ENCODE data around the gene COQ9. TPM values are rescaled to one million over a fixed set of nuclear protein-coding genes. Genes with fewer than 3 reads are reported as not detected.
A peak's percentile ranks its signal among the peaks of the same experiment; 100 is the strongest.

The COQ9 gene
- total RNA-seq, 1 donor from 2014 or later, result 37.8 TPM

DNA sequence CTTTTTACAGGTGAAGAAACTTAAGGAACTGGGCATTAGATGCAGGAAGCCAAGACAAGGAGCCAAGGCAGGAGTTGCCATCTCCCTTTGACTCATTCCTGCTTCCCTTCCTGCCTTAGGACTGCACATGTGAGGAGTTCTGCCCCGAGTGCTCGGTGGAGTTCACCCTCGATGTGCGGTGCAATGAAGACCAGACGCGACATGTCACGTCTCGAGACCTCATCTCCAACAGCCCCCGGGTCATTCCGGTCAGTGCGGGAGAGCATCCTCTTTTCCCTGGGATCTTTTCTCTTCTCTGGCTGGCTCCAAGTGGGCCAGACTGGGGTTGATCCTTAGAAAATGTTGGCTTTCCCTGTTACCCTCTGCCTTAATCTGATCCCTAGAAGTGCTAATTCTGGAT, 21.8 kb downstream of the COQ9 start:
- Mint-ChIP-seq H3K4me1 (ENCODE audit: unreplicated experiment) (peaks cover 12% of the 10 kb centered on the region), H3K36me3 (ENCODE audit: unreplicated experiment) (peaks cover 42% of the 10 kb centered on the region), H3K4me3 (ENCODE audit: unreplicated experiment) (no peak overlapping the region), H3K27me3 (ENCODE audit: unreplicated experiment) (no peaks in the 10 kb centered on the region), H3K9me3 (ENCODE audit: unreplicated experiment) (no peaks in the 10 kb centered on the region), H3K27ac (ENCODE audit: unreplicated experiment) (no peak overlapping the region)
- DNase-seq (ENCODE audit: extremely low spot score, unreplicated experiment), result no peak
- TF ChIP-seq, protein P1, sequence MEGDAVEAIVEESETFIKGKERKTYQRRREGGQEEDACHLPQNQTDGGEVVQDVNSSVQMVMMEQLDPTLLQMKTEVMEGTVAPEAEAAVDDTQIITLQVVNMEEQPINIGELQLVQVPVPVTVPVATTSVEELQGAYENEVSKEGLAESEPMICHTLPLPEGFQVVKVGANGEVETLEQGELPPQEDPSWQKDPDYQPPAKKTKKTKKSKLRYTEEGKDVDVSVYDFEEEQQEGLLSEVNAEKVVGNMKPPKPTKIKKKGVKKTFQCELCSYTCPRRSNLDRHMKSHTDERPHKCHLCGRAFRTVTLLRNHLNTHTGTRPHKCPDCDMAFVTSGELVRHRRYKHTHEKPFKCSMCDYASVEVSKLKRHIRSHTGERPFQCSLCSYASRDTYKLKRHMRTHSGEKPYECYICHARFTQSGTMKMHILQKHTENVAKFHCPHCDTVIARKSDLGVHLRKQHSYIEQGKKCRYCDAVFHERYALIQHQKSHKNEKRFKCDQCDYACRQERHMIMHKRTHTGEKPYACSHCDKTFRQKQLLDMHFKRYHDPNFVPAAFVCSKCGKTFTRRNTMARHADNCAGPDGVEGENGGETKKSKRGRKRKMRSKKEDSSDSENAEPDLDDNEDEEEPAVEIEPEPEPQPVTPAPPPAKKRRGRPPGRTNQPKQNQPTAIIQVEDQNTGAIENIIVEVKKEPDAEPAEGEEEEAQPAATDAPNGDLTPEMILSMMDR (IDR thresholded peaks at IDR 0.05), result no peak

DNA sequence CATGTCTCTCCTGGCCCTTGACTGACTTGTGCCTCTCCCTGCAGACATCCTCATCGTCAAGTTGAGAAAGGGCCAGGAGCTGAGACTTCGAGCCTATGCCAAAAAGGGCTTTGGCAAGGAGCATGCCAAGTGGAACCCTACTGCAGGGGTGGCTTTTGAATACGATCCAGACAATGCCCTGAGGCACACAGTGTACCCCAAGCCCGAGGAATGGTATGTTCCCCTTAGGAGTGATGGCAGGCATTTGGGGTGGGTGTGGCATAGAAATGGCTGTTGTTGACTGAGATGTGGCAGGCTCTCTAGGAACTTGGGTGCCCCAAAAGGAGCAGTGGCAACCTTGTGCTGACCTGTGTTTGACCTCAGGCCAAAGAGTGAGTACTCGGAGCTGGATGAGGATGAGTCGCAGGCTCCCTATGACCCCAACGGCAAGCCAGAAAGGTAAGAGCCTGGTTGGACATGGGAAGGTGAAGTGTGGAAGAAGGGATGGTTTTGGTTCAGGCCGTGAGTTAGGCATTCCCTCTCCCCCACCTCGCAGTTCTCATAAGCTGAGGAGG, 22.7 kb downstream of the COQ9 start:
- Mint-ChIP-seq H3K9me3 (ENCODE audit: unreplicated experiment) (no peaks in the 10 kb centered on the region), H3K4me3 (ENCODE audit: unreplicated experiment) (no peak overlapping the region), H3K27me3 (ENCODE audit: unreplicated experiment) (no peaks in the 10 kb centered on the region), H3K36me3 (ENCODE audit: unreplicated experiment) (peaks cover 34% of the 10 kb centered on the region), H3K27ac (ENCODE audit: unreplicated experiment) (no peak overlapping the region), H3K4me1 (ENCODE audit: unreplicated experiment) (peaks cover 10% of the 10 kb centered on the region)
- TF ChIP-seq, protein P1 (IDR thresholded peaks at IDR 0.05), result no peak
- DNase-seq (ENCODE audit: extremely low spot score, unreplicated experiment), result no peak

DNA sequence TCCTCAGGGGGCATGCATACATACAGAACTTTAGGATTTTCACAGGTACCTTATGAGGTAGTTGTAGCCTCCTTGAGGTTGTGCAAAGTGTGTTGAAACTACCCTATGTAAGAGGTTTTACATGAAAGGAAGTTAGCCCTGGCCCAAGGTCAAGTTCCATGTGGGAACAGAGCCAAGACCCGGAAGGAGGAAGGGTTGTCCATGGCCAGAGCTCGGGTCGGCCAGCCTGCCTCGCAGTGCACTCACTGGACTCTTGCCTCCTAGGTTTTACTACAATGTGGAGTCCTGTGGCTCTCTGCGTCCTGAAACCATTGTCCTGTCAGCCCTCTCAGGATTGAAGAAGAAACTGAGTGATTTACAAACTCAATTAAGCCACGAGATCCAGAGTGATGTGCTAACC, 23.4 kb downstream of the COQ9 start:
- peaks cover 33% of the 10 kb centered on the region for H3K36me3 Mint-ChIP-seq (ENCODE audit: unreplicated experiment)
- no peak overlapping the region for H3K27ac Mint-ChIP-seq (ENCODE audit: unreplicated experiment)
- no peak for DNase-seq (ENCODE audit: extremely low spot score, unreplicated experiment)
- H3K9me3 Mint-ChIP-seq (ENCODE audit: unreplicated experiment), result no peaks in the 10 kb centered on the region
- H3K4me1 Mint-ChIP-seq (ENCODE audit: unreplicated experiment), result peaks cover 10% of the 10 kb centered on the region
- TF ChIP-seq, protein P1 (IDR thresholded peaks at IDR 0.05), result no peak
- H3K27me3 Mint-ChIP-seq (ENCODE audit: unreplicated experiment), result no peaks in the 10 kb centered on the region
- H3K4me3 Mint-ChIP-seq (ENCODE audit: unreplicated experiment), result no peak overlapping the region

DNA sequence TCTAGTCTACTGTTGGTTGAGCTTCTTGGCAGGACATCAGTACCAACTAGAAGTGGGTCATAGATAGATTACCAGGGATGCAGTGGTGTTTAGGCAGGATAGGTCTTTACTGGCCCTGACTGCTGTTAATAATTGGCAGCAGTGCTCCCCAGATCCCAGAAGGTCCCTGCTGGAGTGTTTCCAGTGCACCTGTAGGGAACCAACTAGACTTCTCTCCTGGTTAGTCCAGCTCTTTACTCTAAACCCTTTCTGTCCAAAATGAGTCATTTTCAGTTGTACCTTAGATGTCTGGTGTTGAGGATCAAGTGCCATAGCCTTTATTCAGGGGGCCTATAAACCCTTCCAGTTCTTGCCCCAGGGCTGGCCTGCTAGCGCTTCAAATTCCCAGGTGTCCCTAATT, 23.9 kb downstream of the COQ9 start:
- peaks cover 30% of the 10 kb centered on the region for H3K36me3 Mint-ChIP-seq (ENCODE audit: unreplicated experiment)
- peaks cover 12% of the 10 kb centered on the region for H3K4me1 Mint-ChIP-seq (ENCODE audit: unreplicated experiment)
- no peak for DNase-seq (ENCODE audit: extremely low spot score, unreplicated experiment)
- no peaks in the 10 kb centered on the region for H3K9me3 Mint-ChIP-seq (ENCODE audit: unreplicated experiment)
- TF ChIP-seq, protein P1 (IDR thresholded peaks at IDR 0.05), result no peak
- no peaks in the 10 kb centered on the region for H3K27me3 Mint-ChIP-seq (ENCODE audit: unreplicated experiment)
- no peak overlapping the region for H3K27ac Mint-ChIP-seq (ENCODE audit: unreplicated experiment)
- no peak overlapping the region for H3K4me3 Mint-ChIP-seq (ENCODE audit: unreplicated experiment)

DNA sequence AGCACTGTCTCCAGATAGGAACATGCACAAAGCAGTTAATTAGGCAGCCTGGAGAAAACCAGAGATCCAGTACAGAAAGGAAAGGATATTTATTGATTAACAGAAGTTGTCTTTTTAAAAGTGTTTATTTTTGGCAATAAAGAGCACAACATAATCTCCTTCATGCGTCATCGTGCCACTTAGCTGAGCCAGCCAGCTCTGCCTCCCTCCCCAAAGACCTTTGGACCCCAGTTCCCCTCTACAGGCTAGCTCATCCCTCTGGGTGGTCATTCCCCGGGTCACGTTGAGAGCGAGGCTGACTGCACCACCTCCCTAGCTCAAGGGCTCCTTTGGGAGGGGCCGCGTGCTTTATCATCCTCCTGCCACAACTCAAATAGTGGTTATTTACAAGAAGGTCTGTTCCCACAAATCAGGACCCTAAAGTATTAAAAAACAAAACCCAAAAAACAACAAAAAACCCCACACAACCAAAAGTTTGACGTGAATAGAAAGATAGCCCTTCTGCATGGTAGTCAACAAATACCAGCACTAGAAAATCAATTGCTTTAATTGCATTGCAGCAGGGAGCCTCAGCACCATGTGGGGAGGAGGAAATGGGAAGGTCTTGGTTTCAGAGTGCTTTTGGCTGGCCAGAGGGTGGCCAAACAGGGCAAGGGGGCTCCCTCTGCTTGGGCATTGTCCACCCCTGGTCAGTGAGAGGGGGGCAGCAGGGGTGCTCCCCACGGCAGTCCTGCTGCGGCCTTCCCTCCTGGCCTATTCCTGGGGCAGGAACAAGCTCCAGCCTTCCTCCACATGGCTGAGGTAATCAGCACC, 24.8 kb downstream of the COQ9 start:
- H3K27me3 Mint-ChIP-seq (ENCODE audit: unreplicated experiment), result no peaks in the 10 kb centered on the region
- H3K36me3 Mint-ChIP-seq (ENCODE audit: unreplicated experiment), result peaks cover 29% of the 10 kb centered on the region
- H3K27ac Mint-ChIP-seq (ENCODE audit: unreplicated experiment), result peak overlapping the region; percentile 56
- H3K4me1 Mint-ChIP-seq (ENCODE audit: unreplicated experiment), result peaks cover 12% of the 10 kb centered on the region
- no peaks in the 10 kb centered on the region for H3K9me3 Mint-ChIP-seq (ENCODE audit: unreplicated experiment)
- TF ChIP-seq, protein P1 (IDR thresholded peaks at IDR 0.05), result no peak
- no peak for DNase-seq (ENCODE audit: extremely low spot score, unreplicated experiment)
- no peak overlapping the region for H3K4me3 Mint-ChIP-seq (ENCODE audit: unreplicated experiment)
